NCI-H446 treated with DMSO at 0.1 percent for 48 hours (cell line): ENCODE results near the gene RCC2.
"Not testable (repeated sequence)": the region's sequence is repeated elsewhere in the genome, so short reads cannot be mapped to it uniquely, and the experiment has no call there.

Experiments
- DNase-seq: peaks from one replicate; lab custom pipeline; 2025; lab: John Stamatoyannopoulos, UW

Gene RCC2

DNA sequence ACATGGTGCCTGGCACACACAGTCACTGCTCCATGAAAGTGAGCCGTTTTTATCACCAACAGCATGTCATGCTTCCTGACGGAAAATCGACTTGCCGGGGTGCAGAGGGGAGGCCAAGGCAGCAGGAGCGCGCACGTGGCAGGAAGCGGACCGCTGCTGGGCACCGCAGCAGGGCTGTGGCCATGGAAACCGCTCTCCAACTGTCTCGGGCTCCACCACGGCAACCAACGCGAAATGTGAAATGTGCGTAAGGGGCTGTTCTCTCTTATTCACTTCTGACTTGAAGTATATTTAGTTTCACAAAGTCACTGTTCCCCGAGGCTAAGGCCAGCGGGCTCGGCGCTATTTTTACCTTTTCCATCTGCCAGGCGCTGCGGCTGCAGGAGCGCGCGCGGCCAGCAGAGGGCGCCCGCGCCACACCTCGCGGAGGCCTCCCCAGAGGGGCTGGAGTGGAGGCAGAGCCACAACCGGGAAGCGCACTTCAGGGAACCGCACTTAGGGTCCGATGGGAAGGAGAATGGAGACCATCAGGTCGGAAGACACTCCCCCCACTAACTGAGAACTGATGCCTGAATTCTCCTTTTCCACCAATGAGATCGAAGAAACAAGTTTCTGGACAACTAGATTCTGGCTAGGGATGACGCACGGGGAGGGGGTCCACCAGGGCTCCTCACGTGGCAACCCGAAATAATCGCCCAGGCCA, 19.7 kb downstream of the RCC2 start:
- DNase-seq, result no peak

DNA sequence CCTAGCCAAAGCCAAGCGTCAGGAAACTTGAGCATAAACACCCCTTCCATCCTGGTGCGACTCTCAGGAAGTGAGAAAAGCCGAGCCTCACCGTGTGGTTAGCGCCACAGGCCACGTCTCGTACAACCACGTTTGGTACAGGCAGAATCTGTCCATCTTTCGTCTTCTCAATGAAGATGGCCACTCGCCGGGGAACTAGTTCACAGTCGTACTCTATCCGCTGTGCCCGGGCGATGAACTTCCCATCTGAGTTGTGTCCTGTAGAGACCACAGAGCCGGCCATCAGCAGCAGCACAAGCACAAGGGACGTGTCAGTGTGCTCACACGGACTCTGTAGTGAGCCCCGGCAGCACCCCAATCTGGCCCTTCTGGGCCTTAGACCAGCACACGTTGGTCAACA, 23.1 kb downstream of the RCC2 start:
- DNase-seq, result no peak

DNA sequence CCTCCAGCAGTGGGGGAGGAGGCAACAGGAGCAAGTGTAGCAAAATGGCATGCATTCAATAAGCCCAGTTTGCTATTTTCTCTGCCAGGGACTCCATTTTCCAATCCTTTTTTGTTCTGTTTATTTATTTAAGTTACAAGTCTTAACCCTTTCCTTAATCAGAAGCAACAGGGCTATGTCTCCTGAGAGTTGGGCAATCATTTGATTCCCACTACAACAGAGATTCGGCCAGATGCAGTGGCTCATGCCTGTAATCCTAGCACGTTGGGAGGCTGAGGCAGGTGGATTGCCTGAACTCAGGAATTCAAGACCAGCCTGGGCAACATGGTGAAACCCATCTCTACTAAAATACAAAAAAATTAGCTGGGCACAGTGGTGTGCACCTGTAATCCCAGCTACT, 25.5 kb downstream of the RCC2 start:
- no peak for DNase-seq

DNA sequence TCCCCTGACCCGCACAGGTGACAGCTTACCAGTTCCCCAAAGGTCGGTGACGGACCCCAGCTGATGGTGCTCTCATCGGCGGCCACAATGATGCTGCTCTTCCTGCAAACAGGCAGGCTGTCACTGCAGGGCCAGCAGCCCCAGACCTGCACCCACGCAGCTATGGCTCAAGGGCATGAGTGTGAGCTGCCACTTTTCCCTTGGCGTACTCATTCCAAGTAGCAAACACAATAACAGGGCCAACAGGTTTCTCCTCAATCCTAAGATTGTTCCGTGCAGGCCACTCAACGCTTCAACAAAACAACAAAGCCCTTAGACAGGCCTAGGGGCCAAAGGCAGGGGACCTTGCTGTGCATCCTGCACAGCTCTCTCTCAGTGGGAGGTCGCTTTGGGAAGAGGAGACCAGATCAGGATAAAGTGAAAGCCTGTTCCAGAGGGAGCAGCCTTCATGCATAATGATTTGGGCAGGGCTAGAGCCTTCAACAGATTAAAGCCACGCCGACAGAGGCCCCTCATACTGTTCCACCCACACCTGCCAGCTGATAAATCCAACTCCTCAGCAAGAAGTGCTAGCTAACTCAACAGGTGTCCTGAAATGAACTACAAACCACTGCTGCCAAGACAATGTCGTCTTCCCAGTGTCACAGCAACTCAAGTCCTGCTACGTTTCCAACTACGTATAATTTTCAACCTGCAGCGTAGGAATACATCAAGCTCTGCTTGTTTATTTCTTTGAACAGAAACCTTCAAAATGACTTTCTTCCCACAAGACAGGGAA, 27.2 kb downstream of the RCC2 start:
- no peak for DNase-seq

DNA sequence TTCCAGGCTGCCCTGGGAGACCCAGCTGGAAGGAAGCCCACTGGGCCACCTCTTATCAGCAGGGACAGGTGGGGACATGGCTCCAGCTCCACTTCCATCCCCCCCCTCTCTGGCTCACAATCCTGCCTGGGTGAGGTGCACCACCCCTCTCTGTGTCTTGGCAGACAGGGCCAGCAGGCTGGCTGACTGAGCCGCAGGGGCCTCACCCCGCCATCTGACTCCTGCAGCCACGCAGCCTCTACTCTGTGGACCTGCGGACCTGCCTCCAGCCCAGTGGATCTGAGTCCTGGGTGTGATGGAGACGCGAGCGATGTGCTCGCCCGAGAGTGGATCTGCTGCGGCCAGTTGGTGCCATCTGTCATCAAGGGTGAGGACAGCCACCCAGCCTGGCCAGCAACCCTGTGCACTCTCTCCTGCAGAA, 30.1 kb downstream of the RCC2 start:
- no peak for DNase-seq

DNA sequence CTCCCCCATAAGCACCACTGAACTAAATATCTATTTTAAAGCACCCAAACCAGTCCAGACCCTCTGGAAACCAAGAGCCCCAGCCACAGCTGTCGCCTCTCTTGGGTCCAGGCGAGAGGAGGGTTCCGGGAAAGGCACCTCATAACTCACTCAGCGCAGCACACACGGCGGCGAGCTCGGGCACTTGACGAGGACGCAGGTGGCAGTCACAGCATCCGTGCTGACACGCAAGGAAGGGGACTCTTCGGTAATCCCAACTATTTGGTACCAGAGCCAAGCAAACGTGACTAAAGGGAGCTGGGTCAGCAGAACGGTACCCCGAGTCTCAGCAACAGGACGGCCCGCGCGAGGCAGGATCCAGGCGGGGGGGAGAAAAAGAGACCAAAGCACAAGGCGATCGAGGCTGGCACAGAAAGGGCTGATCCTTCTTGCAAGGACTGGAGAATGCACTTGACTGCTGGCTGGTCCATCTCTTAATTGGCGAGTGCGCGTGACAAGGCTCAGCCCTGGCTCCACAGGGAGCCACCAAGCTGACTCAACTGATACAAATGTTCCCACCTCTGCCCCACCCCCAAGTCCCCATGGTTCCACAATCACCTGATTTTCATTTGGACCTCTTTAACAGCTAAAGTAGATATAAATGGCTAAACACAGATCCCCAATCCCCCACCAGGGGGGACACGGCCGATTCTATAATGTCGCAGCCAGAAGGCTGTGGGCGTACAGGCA, 31.5 kb downstream of the RCC2 start:
- DNase-seq, result not testable (repeated sequence)

DNA sequence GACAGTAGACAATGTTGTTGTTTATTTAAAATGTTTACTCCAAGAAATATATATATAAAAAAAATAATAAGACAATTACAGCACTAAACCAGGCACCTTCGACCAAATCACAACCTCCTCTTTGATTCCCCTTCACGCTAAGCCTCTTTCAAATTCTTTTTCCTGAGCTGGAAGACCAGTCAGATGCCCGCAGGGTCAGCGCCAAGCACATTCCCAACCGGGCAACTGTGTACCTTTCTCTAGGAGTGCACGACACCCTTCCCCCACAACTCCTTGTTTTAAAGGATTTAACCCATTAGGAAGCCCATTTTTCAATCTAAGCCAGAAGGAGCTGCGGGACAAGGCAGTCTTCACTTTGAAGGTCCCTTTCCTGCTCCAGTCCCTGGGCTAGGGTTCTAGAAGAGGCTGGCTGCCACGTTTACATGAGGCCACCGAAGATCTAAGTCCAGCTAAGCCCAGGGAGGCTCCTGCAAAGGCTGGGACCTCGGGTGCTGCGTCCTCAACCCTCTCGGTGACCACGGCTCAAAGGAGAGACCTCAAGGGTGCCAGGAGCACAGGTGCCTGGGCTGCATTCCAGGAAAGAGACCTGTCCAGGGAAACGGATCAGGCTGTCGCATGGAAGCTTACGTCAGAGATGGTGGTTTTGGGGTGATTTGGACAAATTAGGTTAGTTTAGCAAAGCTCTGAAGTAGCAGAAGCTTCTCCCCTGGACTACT, 32.6 kb downstream of the RCC2 start:
- DNase-seq, result not testable (repeated sequence)

DNA sequence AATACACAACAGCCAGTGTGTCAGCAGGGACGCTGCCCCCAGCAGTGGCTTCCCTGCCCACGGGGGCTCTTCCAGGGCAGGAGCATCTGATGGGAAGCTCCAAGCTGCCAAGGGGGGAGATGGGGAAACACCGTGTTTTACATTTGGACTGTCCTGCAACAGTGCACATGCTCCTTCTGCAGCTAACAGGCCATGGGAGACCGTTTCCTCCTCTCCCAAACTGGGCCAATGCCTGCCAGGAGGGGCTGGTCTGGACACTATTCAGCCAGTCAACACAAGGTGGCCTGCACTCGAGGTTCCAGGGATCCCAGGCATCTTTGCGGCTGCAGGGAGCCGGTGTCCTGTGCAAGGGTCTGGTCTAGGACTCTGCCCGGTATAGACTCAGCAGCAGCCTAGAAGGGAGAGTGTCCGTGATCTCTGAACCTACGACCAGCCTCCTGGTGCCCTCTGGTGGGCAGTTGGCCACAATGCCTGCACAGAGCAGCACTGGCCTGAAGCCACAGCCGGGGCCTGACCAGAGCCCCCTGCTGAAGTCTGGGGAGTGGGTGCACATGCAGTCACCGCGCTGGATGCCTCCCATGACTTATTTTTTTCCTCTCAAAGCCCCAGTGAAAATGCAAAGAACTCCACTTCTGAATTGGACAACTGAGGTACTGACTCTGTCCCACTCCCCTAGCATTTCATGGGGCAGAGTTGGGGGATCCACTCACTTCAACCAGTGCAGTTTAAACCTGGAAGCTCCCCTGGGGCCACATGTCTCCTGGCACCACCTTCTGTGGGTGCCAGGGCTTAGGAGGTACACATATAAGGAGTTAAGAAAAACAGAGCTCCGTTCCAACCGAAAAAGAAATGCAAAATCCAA, 33.3 kb downstream of the RCC2 start:
- DNase-seq, result no peak

DNA sequence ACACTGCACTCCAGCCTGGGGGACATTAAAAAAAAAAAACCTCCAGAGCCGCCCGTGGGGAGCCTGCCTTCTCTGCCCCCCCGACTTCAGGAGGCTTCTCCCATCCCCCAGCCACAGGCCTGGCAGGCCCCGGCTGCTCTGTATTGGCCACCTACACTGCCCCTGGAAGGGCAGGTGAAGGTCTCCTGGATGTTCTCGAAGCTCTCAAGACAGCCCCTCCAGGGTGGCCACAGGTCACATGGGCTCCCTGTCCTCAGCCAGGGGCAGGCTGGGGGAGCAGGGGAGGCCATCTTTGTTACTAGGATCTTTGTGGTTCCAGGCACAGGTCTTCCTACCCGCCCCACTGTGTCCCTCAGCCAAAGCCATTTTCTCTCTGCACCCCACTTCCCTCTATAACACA, 34.7 kb downstream of the RCC2 start:
- no peak for DNase-seq

DNA sequence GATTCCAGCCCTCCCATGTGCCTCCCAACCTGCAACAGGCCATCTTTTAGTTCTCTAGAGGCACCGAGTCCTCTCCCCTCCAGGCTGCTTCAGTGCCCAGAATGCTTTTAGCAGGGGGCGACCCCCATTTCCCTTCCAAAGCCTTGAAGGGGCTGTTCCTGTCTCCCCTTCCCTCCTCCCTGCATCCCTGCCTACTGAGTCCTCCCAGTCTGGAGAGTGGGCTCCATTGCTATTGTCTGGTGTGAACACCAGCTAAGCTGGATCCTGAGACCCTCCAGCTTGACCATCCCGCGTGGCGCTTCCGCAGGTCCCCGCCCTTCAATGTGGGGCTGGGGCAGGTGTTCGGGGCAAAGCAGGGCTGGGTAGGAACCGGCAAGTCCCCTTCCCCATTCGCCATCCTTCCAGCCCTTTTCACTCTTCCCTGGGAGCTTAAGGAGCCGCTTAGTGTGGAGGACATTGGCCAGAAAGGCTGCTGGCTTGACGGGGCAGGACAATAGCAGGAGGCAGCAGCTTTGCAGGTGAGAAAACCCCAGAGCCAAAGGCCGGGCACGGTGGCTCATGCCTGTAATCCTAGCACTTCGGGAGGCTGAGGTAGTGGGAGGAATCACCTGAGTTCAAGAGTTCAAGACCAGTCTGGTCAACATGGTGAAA, 35.3 kb downstream of the RCC2 start:
- DNase-seq, result no peak

DNA sequence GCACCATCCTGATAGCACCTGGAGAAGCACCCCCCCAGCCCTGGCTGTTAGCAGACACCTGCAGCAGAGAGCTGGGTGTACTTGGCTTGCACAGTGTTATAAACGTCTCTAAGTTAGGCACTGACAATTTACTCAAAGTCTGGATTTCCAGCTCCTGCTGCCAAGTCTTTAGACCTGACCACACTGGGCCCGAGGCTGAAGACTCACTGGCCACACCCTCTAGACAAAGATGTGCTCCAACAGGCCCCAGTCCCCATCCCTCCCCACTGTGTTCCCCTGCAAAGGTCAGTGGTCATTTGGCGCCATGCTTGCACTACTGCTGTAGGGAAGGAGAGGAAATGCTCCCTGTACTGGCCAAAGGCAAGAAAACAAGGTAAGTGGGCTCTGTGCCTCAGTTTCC, 36.4 kb downstream of the RCC2 start:
- no peak for DNase-seq

DNA sequence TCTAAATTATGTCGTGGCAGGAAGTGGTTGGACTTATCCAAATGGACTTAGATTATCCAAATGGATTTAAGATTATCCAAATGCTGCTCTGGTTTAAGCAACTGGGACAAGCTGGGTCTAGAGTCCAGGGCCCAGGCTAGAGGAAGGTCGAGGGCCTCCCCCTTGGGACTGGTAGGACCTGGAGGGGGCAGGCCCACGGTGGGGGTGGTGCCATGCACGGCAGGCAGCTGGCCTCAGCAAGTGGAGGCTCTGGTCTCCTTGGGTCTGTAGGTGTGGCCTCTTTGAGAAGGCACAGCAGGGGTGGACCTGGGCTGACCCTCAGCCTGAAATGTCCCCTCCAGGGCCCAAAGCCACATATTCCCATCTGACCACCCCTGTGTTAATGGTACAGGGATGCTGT, 37.6 kb downstream of the RCC2 start:
- DNase-seq, result no peak

DNA sequence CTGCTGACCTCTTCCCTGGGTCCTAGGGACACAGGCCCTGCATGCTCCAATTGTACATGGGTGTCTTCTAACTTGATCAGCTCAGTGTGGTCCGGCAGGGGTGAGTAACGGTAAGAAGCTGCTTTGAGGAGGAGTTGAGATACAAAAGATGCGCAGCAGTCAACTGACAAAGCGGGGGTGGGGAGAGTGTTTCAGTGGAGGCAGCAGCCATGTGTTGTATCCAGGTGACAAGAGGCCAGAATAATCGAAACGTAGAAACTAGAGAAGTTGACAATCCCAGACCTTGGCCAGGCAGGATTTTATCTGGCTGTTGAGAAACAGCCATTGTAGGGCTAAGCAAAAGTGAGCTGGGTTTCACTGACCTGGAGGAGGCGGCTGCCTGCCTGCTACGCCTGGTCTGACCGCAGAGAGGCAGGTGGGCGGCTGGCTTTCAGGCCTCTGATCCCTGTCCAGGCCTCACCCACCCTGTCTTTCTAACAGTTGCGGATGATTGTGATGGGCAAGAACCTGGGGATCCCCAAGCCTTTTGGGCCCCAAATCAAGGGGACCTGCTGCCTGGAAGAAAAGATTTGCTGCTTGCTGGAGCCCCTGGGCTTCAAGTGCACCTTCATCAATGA, 38.6 kb downstream of the RCC2 start:
- DNase-seq, result no peak

DNA sequence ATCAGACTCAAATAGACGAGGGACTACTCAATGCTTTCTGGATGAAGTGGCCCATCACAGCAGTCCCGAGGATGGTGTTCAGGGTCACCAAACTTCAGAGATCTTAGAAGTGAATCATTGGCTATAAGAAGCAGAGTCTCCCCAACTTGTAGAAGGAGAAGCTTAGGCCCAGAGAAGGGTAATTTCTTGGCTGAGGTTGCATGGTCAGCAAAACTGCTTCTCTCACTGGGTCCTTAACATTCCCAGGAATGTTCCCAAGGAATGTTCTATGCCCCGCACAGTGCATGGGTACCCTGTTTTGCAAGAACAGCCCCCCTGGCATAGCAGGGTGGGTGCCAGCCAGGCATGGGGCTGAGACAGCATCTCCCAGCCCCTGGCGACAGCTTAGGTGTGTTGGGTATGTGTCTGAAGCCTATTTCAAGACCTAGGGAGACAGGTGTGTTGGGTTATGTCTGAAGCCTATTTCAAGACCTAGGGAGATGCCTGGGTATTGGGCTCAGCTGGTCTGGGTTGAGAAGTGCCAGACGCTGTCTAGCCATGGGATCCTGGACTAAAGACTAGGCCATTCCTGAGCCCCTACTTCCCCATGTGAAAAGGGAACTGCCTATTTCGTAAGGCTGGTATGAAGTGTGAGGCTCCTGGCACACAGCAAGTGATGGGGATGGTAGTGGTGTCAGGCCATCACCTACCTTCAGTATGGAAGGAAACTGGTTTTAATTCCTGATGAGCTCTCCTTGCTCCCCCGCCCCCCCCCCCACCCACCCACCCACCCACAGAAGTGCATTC, 41.4 kb downstream of the RCC2 start:
- no peak for DNase-seq

DNA sequence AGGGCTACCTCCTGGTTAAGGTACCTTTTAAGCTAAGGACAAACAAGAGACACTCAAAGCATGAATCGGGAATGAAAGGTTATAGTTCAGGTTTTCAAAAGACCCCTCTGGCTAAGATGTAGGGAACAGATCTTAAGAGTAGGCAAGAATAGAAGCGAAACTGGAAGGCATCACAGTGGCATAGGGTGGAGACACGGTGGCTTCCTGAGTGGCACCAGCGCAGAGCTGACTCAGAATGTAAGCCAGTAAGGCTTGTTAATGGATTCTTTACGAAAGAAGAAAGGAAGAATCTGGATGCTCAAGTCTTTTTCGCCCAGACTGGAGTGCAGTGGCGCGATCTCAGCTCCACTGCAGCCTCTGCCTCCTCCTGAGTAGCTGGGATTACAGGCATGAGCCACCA, 46.2 kb downstream of the RCC2 start:
- DNase-seq, result no peak

DNA sequence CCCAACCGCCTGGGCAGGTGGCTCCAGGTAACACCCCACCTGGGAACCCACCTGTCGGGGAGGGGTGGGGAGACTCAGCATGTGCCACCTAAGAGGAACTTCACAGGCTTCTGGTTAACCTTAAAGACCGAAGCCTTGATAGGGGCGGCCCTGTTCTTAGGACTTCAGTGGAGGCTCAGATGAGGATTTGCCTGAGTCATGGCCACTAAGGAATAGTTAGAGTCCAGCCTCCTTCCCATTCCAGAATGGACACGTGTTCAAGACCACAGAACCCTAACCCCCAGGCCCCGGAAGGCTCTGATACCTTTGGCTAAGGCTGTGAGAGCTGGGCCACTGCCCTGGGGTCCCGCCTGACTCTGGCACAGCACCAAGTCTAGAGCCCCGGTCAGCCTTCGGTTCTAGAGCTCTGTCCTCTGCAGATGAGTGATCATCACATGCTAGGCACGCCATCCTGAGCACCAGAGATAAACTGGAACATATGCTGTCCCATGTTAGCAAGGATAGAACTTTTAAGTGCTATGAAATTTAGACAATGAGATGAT, 47.2 kb downstream of the RCC2 start:
- no peak for DNase-seq

DNA sequence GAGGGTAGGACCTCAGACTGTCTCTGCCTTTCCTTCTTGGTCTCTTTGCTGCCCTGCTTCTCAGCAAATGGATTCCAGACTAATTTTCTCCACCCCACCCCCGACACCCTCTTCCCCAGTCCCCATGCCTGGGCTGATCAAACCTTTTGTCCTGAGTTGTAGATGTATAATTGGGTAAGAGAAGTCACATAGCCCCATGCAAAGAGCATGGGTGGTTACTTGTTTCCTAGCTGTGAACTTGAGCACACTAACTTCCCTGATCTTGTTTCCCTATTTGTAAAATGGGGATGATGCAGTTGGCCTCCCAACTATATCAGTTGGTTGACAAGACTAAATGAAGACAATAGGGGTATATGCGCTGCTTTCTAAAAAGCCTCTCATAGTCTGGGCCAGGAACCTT, 58.3 kb downstream of the RCC2 start:
- no peak for DNase-seq

DNA sequence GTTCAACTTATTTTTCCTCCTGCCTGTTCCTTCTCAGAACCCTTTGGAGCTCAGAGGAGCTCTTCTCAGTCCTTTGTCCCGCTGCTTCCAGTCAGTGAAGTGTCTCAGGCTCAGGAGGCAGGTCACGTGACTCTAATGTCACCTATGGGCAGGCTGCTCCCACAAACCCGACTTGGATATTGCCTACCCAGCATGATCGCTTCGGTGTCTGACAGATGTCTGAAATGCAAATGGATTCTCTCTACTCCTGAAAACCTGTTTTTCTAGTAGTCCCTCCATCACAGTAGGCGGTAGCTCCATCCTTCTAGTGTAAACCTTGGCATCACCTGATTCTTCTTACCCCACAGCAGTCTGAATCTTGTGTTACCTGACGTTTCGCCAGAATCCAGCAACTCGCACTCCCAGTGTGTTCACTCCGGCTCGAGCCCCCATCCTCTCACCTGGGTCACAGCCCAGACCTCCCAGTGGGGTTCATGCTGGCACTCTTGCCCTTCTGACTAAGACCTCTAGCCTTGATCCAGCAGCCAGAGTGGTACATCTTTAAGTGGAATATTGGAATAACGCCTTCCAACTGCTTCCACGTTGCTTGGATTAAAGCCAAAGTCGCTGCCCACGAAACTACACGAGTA, 62.0 kb downstream of the RCC2 start:
- DNase-seq, result no peak

DNA sequence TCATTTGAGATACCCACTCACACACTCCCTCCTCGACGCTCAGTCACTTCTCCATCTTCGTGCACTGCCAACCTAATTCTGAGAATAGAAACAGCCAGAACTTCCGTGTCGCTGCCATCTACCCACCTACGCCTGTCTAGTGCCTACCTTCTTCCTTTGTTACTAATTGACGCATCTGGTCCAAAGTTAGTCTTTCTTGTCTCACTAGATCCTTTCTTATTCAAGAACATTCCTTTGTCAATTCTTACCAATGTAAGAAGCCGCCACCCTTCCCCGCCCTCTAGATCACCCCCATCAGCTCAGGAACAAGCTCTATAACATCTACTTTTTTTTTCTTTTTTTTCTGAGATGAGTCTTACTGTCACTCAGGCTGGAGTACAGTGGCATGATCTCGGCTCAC, 63.8 kb downstream of the RCC2 start:
- no peak for DNase-seq
